Esophagus squamous epithelium (tissue), 5 donors: ENCODE results near the gene TXLNB. TPM values are rescaled to one million over a fixed set of nuclear protein-coding genes. Genes with fewer than 3 reads are reported as not detected.
A peak's percentile ranks its signal among the peaks of the same experiment; 100 is the strongest.

Experiments used
- DNase-seq: peaks from one replicate; lab custom pipeline; 2025; lab: John Stamatoyannopoulos, UW
- H3K27ac ChIP-seq, 4 donors: fragments of 200-600 bp; sonication (generic); one replicate each; pipeline ENCODE4 v1.5.1; 2016 to 2019; ENCODE audit warnings: mild to moderate bottlenecking in 1 of 4
- H3K27me3 ChIP-seq, 4 donors: fragments of 200-600 bp; sonication (generic); 1 replicate in 3 of 4; 2 replicates in 1 of 4; pipeline versions ENCODE4 v1.5.1 to v1.6.0; 2017 to 2021; ENCODE audit warnings: antibody characterized with exemption in 1 of 4
- H3K36me3 ChIP-seq, 3 donors: fragments of 200-600 bp; sonication (generic); one replicate each; pipeline ENCODE4 v1.5.1; 2016 to 2019
- H3K4me1 ChIP-seq, 3 donors: fragments of 200-600 bp; sonication (generic); one replicate each; pipeline ENCODE4 v1.5.1; 2017 to 2019
- H3K4me3 ChIP-seq, 4 donors: fragments of 200-600 bp; sonication (generic); 1 replicate in 3 of 4; 2 replicates in 1 of 4; pipeline ENCODE4 v1.5.1; 2016 to 2019; ENCODE audit warnings: mild to moderate bottlenecking in 2 of 4, moderate library complexity in 1 of 4
- H3K9me3 ChIP-seq, 3 donors: fragments of 200-600 bp; sonication (generic); one replicate each; pipeline ENCODE4 v1.5.1; 2016 to 2019
- CTCF ChIP-seq, 6 experiments: fragments of 450-650 bp in 4 of 6; fragments of 200-600 bp in 2 of 6; sonication (generic) in 2 of 6; IDR thresholded peaks; one replicate each; pipeline ENCODE4 v1.5.1; 2016 to 2019; ENCODE audit warnings: antibody characterized with exemption in 6 of 6, mild to moderate bottlenecking in 4 of 6, moderate library complexity in 4 of 6
- POLR2A ChIP-seq, 4 donors: fragments of 450-650 bp; IDR thresholded peaks; one replicate each; pipeline ENCODE4 v1.6.1; 2017; ENCODE audit warnings: antibody characterized with exemption in 4 of 4, mild to moderate bottlenecking in 4 of 4, moderate library complexity in 3 of 4
- WGBS, 2 donors: methylation state at CpG; one replicate each; pipeline ENCODE4 v1.1.5; 2018; 5-methylcytosine and 5-hydroxymethylcytosine counted together
- intact Hi-C: fragments of 100-400 bp; cut with DNase I; formaldehyde crosslinking; loops from one replicate; pipeline ENCODE4 v1.15.0; 2022
- total RNA-seq, 4 donors: library from RNA; depleted of rRNA; stranded (reverse); fragments of >200 nt; gene quantifications; one replicate each; pipeline ENCODE4 v1.1.0, GENCODE V29; 2016
- donor health status: DM: yes; HTN: yes; CAD: no.

Gene TXLNB
- total RNA-seq, 4 donors from 2014 or later: 0.04 to 1.1 (median 0.24) TPM

GRCh38 chr6:139250296-139251044, 41.3 kb downstream of the TXLNB start:
- no peak for DNase-seq
- 53 to 65% methylated on average over 3 of the region's 3 CpGs for WGBS, 2 donors

GRCh38 chr6:139249395-139249794, 42.4 kb downstream of the TXLNB start:
- intact Hi-C loops: no loop called here

More at GRCh38 chr6:139250296-139251044, 41.3 kb downstream of the TXLNB start:
- Histone ChIP-seq H3K9me3 (no peaks in the 10 kb centered on the region), H3K27ac (peak overlapping the region in 3 of 4 donors; percentile 51 to 54 (median 53)), H3K36me3 (no peaks in the 10 kb centered on the region), H3K27me3 (no peaks in the 10 kb centered on the region), H3K4me3 (no peak overlapping the region), H3K4me1 (peaks cover 10 to 18% (median 12%) of the 10 kb centered on the region in 3 donors)
- TF ChIP-seq POLR2A (IDR thresholded peaks at IDR 0.05) (no peak), CTCF (IDR thresholded peaks at IDR 0.05) (peak in 5 of 6 experiments; percentile 34 to 68 (median 61))
- intact Hi-C loops: no loop called here

DNA sequence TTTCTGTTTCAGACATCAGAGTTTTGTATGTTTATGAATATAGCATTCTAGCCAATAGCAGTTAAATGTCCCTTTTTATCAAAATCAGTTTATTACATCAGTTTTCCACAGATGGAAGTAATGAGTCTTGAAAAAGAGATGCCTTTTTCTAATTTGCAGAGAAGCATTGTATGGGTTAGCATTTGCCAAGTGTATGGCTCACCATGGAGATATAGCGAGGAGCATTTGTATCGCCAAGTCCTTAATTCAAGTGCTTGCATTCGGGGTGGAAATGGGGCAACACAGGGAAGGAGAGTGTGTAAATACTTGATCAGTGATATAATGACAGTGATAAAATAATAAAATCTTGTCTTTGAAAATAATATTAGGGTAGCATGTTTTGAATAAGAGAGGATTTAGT, 42.9 kb downstream of the TXLNB start:
- no peaks in the 10 kb centered on the region for H3K27me3 ChIP-seq
- intact Hi-C loops: no loop called here
- H3K36me3 ChIP-seq: no peaks in the 10 kb centered on the region
- H3K27ac ChIP-seq: no peak overlapping the region
- WGBS, 2 donors: 90 to 95% methylated on average over 3 of the region's 3 CpGs
- H3K9me3 ChIP-seq: no peaks in the 10 kb centered on the region
- no peak overlapping the region for H3K4me3 ChIP-seq
- no peak for DNase-seq
- peaks cover 10 to 18% (median 12%) of the 10 kb centered on the region in 3 donors for H3K4me1 ChIP-seq
- TF ChIP-seq CTCF (IDR thresholded peaks at IDR 0.05) (no peak), POLR2A (IDR thresholded peaks at IDR 0.05) (no peak)

More at GRCh38 chr6:139249395-139249794, 42.4 kb downstream of the TXLNB start:
- no peaks in the 10 kb centered on the region for H3K36me3 ChIP-seq
- 50 to 54% methylated on average over 4 of the region's 4 CpGs for WGBS, 2 donors
- H3K9me3 ChIP-seq: no peaks in the 10 kb centered on the region
- DNase-seq: no peak
- no peaks in the 10 kb centered on the region for H3K27me3 ChIP-seq
- no peak overlapping the region for H3K4me3 ChIP-seq
- H3K4me1 ChIP-seq: peaks cover 10 to 18% (median 12%) of the 10 kb centered on the region in 3 donors
- TF ChIP-seq CTCF (IDR thresholded peaks at IDR 0.05) (no peak), POLR2A (IDR thresholded peaks at IDR 0.05) (no peak)
- H3K27ac ChIP-seq: no peak overlapping the region

- H3K9me3 ChIP-seq: no peaks in the 10 kb centered on the region
- DNase-seq: no peak
- WGBS, 2 donors: 42 to 56% methylated on average over 2 of the region's 2 CpGs
- intact Hi-C loops: no loop called here
- H3K4me1 ChIP-seq: peaks cover 10 to 18% (median 12%) of the 10 kb centered on the region in 3 donors
- H3K4me3 ChIP-seq: no peak overlapping the region
- no peak overlapping the region for H3K27ac ChIP-seq
- no peaks in the 10 kb centered on the region for H3K36me3 ChIP-seq
- TF ChIP-seq CTCF (IDR thresholded peaks at IDR 0.05) (no peak), POLR2A (IDR thresholded peaks at IDR 0.05) (no peak)
- H3K27me3 ChIP-seq: no peaks in the 10 kb centered on the region
Measured at GRCh38 chr6:139247618-139248017, 44.2 kb downstream of the TXLNB start.

GRCh38 chr6:139243536-139243935, 48.3 kb downstream of the TXLNB start:
- no peak overlapping the region for H3K27ac ChIP-seq
- TF ChIP-seq CTCF (IDR thresholded peaks at IDR 0.05): no peak
- TF ChIP-seq POLR2A (IDR thresholded peaks at IDR 0.05): no peak
- no peaks in the 10 kb centered on the region for H3K36me3 ChIP-seq
- WGBS, 2 donors: 73 to 74% methylated on average over 3 of the region's 3 CpGs
- H3K27me3 ChIP-seq: no peaks in the 10 kb centered on the region
- H3K4me1 ChIP-seq: peaks cover 0 to 13% (median 7%) of the 10 kb centered on the region in 3 donors
- no peaks in the 10 kb centered on the region for H3K9me3 ChIP-seq
- intact Hi-C loops: no loop called here
- DNase-seq: no peak
- no peak overlapping the region for H3K4me3 ChIP-seq
